NK-92 (cell line): ENCODE results near the gene FAM131B.

Experiments
- DNase-seq: peaks from one replicate; lab custom pipeline; 2025; ENCODE audit not compliant: unreplicated experiment; lab: John Stamatoyannopoulos, UW

The FAM131B gene

DNA sequence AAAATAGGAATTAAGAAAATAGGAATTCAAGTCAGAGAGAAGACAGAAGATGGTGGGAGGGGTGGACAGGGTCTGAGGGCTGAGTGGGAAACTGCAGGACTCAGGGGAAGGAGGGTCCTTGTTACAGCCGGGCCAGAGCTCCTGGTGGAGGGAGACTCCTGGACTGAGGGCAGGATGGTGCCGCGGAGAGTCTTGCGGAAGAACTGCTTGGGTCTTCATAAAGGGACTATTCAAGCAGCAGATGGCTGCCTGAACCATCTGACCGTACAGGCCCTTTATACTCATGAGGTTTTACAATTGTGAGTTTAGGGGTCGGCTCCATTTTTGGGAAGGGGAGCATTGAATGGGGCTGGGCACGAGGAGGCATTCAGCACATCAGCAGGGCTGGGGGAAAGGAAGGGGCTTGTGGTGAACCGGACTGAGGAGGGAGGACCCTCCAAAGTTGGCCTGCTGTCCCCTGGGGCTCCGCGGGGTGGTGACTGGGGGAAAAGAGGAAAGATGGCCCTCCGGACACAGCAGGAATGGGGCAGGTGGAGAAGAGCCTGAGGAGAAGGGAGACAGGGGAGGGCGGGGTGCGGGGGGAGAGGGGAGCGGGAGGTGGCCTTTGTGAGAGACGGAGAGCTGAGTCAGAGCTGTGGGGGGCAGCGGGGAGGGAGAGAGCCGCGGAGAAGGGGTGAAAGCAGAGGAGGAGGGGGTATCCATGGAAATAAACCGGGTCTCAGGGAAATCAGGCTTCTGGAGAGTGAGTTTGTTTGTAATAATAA, 1.5 kb downstream of the FAM131B start:
- no peak for DNase-seq

GRCh38 chr7:143359771-143360353, 2.7 kb downstream of the FAM131B start:
- DNase-seq = no peak

GRCh38 chr7:143358626-143359025, 3.9 kb downstream of the FAM131B start:
- DNase-seq = no peak

DNA sequence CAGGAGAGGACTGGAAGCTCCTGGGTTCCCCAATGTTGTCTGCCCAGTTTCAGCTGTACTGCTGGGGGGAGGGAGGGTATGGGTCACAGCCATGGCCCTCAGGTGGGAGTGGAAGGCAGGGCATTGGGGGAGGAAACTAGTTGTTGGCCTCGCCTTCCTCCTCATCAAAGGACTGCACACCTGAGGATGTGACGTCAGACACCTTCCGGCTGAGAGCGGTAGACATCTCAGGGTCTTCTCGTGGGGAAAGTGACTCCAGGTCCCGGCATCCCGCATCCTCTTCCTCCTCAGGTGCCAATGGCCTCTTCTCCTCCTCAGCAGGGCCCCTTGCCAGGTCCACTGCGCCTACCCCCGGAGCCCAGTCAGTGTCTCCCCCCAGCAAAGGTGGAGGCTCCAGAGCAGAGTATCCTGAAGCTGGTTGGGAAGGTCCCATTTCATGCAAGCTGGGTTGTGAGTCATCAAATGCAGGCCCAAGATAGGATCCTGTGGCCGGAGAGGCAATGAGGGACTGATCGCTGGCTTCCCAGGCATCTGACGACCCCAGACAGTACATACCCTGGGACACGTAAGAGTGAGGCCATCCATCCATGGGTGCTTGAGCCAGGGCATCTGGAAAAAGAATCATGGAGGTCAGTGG, 6.0 kb downstream of the FAM131B start:
- no peak for DNase-seq

GRCh38 chr7:143355450-143356385, 6.8 kb downstream of the FAM131B start:
- no peak for DNase-seq

- no peak for DNase-seq
These were observed 7.5 kb downstream of the FAM131B start for GRCh38 chr7:143354965-143355364.

DNA sequence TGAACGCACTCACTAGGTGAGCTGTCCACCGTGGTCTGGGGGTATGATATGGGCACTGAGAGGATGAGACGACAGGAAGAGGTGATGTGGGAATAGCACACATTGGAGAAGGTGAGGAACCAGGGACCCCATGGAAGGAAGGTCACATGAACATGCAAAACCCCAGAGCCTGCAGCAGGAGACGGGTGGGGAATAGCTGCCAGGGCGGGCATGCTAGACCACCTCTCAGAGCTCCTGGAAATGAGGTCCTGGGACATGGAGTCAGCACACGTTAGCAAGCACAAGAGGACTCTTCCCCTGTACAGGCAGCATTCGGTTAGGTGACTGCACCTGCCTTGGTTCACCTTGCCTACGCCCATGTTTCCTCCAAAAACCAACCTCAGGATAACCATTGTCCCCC, 8.1 kb downstream of the FAM131B start:
- no peak for DNase-seq

- no peak for DNase-seq
These were observed 9.9 kb downstream of the FAM131B start for GRCh38 chr7:143352531-143353002.

GRCh38 chr7:143351574-143351973, 10.9 kb downstream of the FAM131B start:
- no peak for DNase-seq

GRCh38 chr7:143351060-143351459, 11.5 kb downstream of the FAM131B start:
- DNase-seq = no peak

GRCh38 chr7:143347950-143348349, 14.6 kb downstream of the FAM131B start:
- DNase-seq = no peak

DNA sequence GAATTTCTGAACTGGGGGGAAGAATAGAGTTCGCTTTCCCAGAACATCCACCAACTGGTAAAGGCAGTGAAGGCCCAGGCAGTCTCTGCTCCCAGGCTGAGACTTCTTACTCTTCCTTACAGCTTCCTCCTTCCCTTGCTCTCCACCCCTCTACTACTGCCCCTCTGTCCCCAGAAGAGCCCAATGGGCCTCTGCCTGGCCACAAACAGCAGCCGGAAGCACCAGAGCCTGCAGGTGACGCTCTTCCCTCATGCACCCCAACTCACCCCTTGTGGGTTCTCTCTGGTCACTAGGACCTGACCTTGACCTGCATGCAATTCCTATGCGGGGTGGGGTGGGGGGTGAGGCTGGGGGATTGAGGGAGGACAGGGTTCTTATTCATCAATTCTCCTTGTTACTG, 16.5 kb downstream of the FAM131B start:
- DNase-seq = no peak

- no peak for DNase-seq
These were observed 17.0 kb downstream of the FAM131B start for GRCh38 chr7:143345428-143345900.

DNA sequence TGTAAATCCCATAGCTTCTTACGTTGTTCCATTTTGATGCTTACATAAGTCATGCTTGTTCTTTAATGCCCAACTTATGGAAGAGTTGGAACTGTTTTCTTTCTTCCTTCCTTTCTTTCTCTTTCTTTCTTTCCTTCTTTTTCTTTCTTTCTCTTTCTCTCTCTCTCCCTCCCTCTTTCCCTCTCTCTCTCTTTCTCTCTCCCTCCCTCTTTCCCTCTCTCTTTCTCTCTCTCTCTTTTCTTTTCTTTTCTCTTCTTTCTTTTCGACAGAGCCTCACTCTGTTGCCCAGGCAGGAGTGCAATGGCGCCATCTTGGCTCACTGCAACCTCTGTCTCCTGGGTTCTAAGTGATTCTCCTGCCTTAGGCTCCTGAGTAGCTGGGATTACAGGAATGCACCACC, 18.9 kb downstream of the FAM131B start:
- DNase-seq = no peak

GRCh38 chr7:143341842-143342241, 20.7 kb downstream of the FAM131B start:
- no peak for DNase-seq

DNA sequence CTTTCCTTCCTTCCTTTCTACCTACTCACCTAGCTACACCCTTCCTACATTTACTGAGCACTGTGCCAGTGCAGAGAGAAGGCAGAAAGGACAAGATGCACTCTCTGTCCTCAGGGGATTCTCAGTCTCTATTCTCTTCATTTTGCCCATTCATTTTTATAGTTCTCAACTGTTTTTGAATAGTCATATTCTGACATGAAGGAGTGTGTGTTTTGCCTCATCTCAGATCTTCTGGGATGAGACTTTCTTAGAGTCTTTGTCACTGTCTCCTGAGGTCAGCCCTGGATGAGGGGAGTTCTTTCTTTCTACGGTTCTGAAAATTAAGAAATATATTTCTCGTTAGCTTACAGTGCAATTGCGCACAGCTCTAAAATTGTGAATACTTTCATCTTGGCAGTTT, 25.3 kb downstream of the FAM131B start:
- DNase-seq = no peak

- DNase-seq = no peak
These were observed 28.3 kb downstream of the FAM131B start for GRCh38 chr7:143334244-143334643.

DNA sequence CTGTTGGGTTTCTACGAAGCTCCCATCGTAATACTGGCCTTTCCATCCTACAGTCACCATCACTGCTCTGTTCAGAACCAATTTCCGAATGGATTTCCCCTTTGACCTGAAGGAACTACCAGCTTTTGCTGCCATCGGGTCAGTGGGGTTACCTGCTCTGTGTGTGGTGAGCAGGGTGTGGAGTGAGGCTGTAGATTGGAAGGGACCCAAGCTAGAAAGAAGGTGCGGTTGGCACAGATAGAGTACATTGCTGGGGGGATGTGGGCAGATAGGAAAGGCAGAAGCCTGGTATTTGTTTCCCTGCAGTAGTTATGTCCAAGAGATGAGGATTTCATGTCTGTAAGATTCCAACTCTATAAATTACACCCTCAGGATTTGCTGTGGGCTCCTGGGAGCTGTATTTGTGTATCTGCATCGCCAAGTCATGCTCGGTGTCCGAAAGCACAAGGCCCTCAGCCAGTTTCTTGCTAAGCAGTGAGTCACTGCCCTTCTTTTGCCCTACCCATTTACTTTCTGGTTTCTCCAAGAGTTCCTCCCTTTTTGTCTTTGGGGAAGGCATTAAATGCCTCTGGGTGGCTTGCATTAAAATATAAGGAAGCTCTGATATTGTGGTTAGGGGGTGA, 31.2 kb downstream of the FAM131B start:
- no peak for DNase-seq

DNA sequence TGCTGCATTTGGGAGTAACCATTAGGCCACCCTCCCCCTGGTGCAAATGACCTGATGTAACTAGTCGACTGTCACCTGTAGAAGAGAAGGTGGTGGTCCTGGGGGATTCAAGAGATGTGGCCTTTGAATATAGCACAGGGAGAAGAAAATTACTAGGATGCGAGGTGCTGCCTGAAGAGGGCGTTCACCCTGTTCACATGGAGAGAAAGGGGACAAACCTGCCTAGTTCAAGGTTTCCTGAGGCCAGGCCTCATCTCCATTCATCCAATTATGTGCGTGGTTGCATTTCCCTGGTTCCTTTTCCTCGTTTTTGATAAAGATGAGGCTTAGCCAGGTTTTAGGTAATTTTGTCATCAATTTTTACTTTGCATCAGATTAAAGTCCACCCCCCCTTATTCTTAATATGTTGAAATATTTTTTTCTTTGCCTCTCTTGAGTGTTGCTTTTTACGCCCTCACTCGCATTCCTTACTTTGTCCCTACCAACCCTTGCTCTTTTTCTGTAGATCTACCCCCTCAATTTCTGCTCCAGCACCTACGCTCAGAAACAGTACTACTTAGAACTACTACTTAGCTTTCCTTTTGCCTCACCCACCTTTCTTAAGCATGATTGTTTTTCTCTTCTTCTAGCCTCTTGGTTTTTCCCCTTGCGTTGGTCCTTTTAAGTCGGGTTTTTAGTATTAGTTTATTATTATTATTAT, 32.9 kb downstream of the FAM131B start:
- no peak for DNase-seq

DNA sequence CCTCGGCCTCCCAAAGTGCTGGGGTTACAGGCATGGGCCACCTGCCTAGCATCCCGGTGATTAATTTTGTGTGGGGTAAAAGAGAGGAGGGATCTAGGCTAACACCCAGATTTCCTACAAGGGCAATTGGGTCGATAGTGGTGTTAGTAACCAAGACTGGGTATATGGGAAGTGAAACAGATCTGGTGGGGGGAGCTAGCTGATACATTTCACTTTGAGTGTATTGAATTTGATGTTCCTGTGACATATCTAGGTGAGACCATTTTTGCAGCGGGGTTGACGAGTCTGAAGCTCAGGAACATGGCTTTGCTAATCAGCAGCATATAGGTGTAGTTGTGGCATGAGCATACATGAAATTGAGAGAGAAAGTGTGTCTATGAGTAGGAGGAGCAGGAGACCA, 34.6 kb downstream of the FAM131B start:
- no peak for DNase-seq
